GM19043 (cell line): Measurements from ENCODE around the gene SRP72.
"Not testable (repeated sequence)": the region's sequence is repeated elsewhere in the genome, so short reads cannot be mapped to it uniquely, and the experiment has no call there.

Source experiments
- ATAC-seq: cut with Tn5 transposase; IDR thresholded peaks from one replicate; pipeline ENCODE4 v1.9.1; 2021; ENCODE audit warnings: low read depth; ENCODE audit not compliant: unreplicated experiment

The SRP72 gene

DNA sequence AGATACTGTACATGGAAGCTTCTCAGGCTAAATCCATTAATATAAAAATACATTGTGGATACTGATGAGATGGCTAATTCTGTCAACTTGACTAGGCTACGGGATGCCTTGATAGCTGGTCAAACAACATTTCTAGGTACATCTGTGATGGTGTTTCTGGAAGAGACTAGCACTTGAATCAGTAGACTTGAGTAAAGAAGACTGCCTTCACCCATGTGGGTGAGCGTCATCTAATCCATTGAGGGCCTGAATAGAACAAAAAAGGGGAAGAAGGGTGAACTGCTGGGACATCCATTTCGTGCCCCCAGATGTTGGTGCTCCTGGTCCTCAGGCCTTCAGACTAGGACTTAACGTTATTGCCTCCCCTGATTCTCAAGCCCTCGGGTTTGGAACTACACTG, 3.7 kb upstream of the SRP72 start:
- no peak for ATAC-seq

DNA sequence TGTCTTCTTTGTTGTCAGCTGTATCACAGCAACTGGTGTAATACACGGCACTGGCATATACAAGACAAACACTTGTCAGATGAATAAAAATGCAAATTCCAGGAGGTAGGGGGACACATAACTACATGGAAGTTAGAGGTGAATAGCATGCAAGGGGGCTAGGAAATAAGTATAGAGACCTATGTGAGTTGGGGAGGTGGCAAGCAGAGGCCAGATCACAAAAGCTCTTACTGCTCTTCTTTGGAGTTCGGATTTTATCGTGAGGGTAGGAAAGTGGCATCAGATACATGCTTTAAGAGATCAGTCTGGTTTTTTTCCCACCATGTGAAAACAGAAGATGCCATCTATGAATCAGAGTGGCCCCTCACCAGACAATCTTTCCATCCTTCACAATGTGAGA, 2.8 kb upstream of the SRP72 start:
- no peak for ATAC-seq

DNA sequence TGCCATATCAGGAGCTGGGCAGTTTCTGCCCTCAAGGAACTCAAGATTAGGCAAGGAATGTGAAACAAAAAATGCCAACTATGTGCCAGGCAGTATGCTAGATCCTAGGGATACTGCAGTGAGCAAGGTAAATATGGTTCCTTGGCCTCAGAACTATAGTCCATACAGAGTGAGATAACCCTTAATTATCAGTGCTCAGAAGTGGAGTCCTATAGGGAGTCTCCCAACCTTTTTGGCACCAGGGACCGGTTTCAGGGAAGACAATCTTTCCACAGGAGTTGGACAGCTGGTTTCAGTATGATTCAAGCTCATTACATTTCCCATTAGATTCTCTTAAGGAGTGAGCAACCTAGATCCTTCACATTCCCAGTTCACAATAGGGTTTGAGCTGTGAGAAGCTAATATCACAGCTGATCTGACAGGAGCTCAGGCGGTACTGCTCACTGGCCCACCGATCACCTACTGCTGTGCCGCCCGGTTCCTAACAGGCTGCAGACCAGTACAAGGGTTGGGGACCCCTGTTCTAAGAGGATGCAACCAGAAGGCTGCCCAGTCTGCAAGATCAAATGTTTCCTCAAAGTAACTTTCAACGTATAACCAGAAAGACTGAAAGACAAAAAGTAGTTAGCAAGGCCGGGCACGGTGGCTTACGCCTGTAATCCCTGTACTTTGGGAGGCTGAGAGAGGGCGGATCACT, 1.7 kb upstream of the SRP72 start:
- ATAC-seq: no peak

DNA sequence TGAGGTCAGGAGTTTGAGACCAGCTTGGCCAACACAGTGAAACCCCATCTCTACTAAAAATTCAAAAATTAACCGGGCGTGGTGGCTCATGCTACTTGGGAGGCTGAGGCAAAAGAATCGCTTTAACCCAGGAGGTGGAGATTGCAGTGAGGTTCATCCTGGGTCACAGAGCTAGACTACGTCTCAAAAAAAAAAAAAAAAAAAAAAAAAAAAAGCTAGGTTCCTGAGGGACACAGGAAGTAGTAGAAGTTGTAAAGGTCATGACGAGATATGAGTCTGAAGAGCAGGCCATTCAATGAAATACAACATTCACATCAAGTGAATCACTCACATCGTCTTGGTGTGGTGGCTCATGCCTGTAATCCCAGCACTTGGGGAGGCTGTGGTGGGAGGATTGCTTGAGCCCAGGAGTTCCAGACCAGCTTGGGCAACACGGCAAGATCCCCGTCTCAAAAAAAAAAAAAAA, 1.1 kb upstream of the SRP72 start:
- not testable (repeated sequence) for ATAC-seq

GRCh38 chr4:56466910-56467283, 520 bp upstream of the SRP72 start:
- no peak for ATAC-seq

DNA sequence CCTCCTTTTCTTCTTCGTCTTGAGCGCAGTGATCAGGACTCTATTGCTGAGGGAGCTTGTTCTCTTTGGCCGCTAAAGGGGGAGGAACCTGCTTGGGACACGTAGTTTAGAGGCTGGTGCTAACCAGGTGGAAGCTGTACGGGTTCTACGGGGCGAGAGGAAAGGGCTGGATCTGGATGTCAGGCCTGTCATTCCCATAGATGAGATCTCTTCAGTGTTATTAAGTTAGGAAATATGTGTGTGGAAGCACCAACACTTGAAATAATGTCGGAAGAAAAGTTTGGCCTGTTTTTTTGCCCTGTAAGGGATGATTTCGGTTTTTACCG, 643 bp downstream of the SRP72 start:
- peak; percentile 39 for ATAC-seq

- ATAC-seq: no peak
Observed at GRCh38 chr4:56469489-56470210, 2.2 kb downstream of the SRP72 start.

DNA sequence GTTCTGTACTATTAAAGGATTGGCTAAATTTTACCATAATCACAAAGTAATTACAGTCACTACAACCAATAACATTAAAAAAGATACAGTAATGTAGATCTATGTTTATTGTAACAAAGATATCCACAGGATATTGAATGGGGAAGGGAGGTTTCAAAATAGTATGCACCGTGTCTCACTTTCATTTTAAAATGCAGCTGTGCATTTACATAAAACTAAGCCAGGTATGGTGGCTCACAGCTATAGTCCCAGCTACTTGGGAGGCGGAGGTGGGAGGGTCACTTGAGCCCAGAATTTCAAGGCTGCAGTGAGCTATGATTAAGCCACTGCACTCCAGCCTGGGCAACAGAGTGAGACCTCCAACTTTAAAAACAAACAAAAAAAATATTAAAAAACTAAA, 8.5 kb downstream of the SRP72 start:
- peak; percentile 92 for ATAC-seq

GRCh38 chr4:56477192-56477702, 9.8 kb downstream of the SRP72 start:
- ATAC-seq: no peak

GRCh38 chr4:56480691-56481090, 13.3 kb downstream of the SRP72 start:
- no peak for ATAC-seq

DNA sequence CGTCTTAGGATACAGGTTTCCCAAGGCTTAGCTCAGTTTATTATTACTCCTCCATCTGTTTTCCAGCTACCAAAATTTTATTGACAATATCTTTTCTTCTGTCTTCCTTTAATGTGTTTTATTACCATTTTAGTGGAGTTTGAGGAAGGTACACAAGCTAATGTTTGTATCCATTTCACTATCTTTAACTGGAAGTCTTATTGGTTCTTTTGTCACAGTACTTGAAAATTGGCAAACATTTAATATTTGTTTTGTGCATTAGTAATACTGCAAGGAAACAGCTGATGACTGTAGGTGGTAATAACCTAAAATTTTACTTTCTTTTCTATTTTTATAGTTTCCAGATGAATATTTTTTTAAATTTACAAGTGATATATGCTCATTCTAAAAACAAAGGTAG, 28.8 kb downstream of the SRP72 start:
- no peak for ATAC-seq

DNA sequence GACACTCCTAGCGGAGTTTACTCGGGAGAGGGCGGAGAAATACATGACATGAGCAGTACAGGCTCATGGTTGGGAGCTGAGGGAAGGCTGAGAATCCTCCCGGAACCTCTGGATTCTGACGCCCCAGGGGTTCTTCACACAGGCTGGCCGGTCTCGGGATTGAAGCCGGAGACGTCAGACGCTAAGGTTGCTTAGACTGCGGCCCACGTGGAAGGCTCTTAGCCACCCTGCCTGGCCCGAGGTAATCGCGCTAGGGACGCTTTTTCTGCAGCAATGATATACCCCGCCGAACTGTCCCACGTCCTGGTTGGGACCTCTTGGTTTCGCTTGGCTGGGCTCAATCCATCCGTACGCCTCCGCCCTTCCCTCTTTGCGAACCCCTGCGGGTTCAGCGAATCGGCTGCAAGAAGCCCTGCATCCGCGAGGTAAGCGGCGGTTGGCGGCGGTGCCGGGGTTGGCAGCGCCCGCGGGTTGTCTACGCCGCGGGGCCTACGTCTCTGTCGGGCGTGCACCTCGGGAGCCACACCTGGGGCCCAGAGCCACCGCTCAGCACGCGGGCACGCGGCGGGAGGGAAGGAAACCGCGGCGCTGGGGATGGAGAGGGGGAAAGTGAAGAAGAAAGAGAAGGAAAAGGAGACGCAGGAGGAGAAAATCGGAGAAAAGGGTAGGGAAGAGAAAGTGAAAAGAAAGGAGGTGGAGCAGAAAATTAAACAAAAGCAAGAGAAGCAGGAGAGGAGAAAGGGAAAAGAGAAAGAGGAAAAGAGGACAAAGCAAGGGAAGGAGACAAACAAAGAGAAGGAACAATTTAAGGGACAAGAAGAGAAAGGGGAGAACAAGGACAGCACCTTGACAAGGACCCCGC, 38.1 kb downstream of the SRP72 start, which contains the start of gene ARL9:
ARL9 (plus strand) TSS at position 523 of the 862 bp plus-strand sequence; CDS start at position 595, 72 bp downstream.
- peak; percentile 58 for ATAC-seq

DNA sequence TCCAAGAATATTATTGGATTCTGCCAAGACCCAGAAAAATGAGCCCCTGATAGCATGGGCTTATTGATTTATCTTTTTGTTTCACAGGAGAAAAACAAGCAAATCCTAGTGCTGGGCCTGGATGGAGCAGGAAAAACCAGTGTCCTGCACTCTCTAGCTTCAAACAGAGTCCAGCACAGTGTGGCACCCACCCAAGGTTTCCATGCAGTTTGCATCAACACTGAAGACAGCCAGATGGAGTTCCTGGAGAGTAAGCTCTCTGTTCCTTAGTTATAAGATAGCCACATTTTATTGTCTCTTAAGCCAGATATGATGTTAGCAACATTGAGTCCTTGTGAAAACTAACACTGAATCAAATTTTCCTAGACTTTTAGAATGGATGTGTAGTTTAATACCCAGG, 43.7 kb downstream of the SRP72 start:
- no peak for ATAC-seq

DNA sequence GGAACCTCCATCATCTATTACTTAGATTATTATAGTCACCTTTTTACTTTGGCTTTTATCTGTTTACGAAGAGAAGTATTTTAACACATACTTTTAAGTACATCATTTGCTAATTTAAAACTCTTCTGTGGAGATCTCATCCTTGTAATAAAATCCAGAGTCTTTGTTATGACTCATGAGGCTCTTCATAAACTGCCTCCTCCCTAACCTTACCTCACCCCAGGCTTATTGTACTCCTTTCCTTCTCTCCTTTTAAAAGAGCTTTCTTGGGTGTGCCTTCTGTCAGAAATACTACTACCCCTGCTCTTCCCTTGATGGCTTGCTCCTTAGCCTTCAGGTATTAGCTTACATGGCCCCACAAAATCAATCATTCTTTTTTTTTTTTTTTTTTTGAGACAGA, 44.7 kb downstream of the SRP72 start:
- ATAC-seq: no peak

GRCh38 chr4:56513517-56513916, 46.1 kb downstream of the SRP72 start:
- no peak for ATAC-seq

DNA sequence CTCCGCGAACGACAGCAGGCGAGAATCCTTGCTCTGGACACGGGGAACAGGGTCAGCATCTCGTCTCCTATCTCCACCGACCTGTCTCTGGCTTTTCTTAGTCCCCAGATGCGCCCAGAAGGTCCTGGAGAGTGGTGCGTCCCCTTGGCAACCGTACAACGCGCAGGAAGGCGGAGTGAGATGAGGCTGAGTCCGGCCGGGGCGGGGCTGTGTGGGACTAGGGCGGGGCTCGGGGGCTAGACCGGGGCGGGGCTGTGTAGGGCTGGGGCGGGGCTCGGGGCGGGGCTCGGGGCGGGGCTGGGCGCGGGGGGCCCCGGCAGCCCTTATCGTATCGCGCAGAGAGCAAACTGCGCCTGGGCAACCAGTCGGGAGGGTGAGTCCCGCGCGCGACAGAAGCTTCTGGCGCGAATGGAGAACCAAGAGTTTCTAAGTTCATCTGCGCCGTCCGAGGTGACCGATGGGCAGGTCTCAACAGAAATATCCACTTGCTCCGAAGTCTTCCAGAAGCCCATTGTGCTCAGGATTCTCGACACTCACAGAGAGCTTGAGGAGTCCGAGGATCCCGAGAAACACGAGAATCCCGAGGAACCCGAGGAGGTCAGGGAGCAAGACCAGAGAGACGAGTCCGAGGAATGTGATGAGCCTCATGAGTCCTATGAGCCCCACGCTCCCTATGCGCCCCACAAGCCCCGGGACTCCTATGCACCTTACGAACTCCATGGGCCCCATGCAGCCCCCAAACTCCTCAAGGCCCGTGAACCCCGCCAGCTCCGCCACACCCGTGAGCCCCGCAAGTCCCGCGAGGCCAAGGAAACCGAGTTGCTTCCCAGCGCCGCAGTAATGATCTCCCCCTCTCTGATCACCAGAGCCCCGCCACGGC, 63.1 kb downstream of the SRP72 start:
- peak; percentile 98 for ATAC-seq

DNA sequence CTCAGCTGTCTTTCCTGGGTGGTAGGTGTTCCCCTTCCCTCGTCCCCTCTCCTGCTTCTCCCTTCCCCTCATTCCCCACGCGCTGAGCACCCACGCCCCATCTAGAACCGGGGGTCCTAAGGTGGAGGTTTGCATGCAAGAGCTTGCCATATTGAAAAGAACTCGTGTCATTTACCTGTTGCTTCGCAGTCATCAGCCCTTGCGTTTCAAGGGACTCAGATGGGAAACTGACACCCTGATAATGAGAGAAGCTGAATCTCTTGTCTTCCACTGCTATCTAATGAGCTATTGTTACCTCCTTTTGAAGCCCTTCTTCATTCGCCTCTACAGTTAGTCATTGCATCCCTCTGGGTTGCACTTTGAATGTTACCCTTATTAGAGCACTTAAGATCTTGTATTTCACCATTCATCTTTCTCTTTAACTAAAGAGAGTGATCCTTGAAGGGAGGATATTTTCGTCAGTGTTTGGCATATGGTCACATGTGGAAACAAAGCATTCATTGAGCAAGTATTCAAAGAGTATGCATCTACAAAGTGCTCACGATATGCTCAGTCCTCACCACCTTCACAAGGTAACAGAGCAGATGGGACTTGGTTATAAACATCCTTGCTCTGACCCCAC, 63.8 kb downstream of the SRP72 start:
- ATAC-seq: no peak

DNA sequence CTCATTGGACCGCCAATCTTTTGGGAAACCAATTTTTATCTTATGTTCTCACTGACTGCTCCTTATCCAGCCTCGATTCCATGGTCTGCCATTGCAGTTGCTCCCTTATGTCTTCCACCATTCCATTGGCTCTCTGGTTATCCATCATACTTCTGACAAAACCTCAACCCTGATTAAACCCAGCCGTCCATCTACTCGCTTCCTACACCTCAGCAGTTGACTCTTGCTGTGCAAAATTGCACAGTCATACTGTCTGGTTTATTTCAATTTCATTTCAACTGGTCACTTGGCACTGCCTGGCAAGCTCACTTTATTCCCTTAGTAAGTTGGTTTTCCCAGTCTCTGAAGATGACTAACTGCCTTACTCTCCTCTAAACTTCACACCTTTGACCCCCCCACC, 64.4 kb downstream of the SRP72 start:
- no peak for ATAC-seq

GRCh38 chr4:56532239-56532638, 64.8 kb downstream of the SRP72 start:
- ATAC-seq: no peak

DNA sequence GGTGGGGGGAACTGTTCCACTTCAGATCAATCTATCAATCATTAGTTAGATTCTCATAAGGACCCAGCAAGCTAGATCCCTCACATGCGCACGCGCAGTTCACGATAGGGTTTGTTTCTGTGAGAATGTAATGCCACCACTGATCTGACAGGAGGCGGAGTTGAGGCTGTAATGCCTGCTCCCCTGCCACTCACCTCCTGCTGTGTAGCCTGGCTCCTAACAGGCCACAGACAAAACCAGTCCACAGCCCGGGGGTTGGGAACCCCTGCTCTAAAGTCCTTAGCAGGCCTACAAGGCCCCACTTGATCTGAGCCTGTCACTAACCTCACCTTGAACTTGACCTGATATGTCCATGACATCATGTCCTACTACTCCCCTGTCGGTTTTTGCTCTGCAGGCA, 68.5 kb downstream of the SRP72 start:
- ATAC-seq: no peak
